H9 (cell line): Measurements from ENCODE around the gene NMRAL1. TPM values are rescaled to one million over a fixed set of nuclear protein-coding genes. Genes with fewer than 3 reads are reported as not detected.

Source experiments
- DNase-seq: peaks from one replicate; pipeline ENCODE4 v3.0.0-alpha.2; 2017
- H2AFZ ChIP-seq: one replicate; pipeline ENCODE4 v1.6.1; 2013; ENCODE audit warnings: mild to moderate bottlenecking, low read length, control low read depth, moderate library complexity
- H2AK5ac ChIP-seq: 2 replicates; pipeline ENCODE4 v1.6.1; 2013; ENCODE audit warnings: low read length, control low read depth, mixed read lengths; ENCODE audit not compliant: insufficient read length
- H2BK120ac ChIP-seq: one replicate; pipeline ENCODE4 v1.6.1; 2013; ENCODE audit warnings: low read depth, mild to moderate bottlenecking, low read length, control low read depth, inconsistent platforms; ENCODE audit not compliant: poor library complexity, severe bottlenecking
- H2BK12ac ChIP-seq: 2 replicates; pipeline ENCODE4 v1.6.1; 2013; ENCODE audit warnings: low read length, control low read depth, mixed read lengths, low read depth; ENCODE audit not compliant: insufficient read length
- H2BK15ac ChIP-seq: 2 replicates; pipeline ENCODE4 v1.6.1; 2013; ENCODE audit warnings: low read depth, low read length, control low read depth
- H2BK20ac ChIP-seq: one replicate; pipeline ENCODE4 v1.6.1; 2013; ENCODE audit warnings: low read depth, mild to moderate bottlenecking, low read length, control low read depth, inconsistent platforms; ENCODE audit not compliant: poor library complexity, severe bottlenecking
- H2BK5ac ChIP-seq: 2 replicates; pipeline ENCODE4 v1.6.1; 2013; ENCODE audit warnings: low read length, control low read depth, mixed read lengths; ENCODE audit not compliant: insufficient read length
- H3K14ac ChIP-seq: 2 replicates; pipeline ENCODE4 v1.6.1; 2013; ENCODE audit warnings: low read length, control low read depth; ENCODE audit not compliant: insufficient read depth
- H3K18ac ChIP-seq: 2 replicates; pipeline ENCODE4 v1.6.1; 2013; ENCODE audit warnings: low read depth, mild to moderate bottlenecking, mixed read lengths, low read length, control low read depth; ENCODE audit not compliant: insufficient read length
- H3K23ac ChIP-seq: 2 replicates; pipeline ENCODE4 v1.6.1; 2013; ENCODE audit warnings: low read length, control low read depth, mixed read lengths, low read depth; ENCODE audit not compliant: insufficient read length
- H3K23me2 ChIP-seq: 2 replicates; pipeline ENCODE4 v1.6.1; 2013; ENCODE audit warnings: low read depth, mild to moderate bottlenecking, mixed read lengths, low read length, control low read depth; ENCODE audit not compliant: insufficient read length, poor library complexity, severe bottlenecking
- H3K27ac ChIP-seq: 2 replicates; pipeline ENCODE4 v1.5.1; 2013; ENCODE audit warnings: low read length, control low read depth, mixed read lengths, low read depth; ENCODE audit not compliant: insufficient read length
- H3K27me3 ChIP-seq: 2 replicates; pipeline ENCODE4 v1.6.1; 2013; ENCODE audit warnings: low read length, control low read depth, inconsistent platforms; ENCODE audit not compliant: insufficient read depth
- H3K4ac ChIP-seq: 2 replicates; pipeline ENCODE4 v1.6.1; 2013; ENCODE audit warnings: low read depth, mild to moderate bottlenecking, control low read depth, inconsistent platforms, low read length, moderate library complexity
- H3K4me1 ChIP-seq: 2 replicates; pipeline ENCODE4 v1.6.1; 2013; ENCODE audit warnings: low read length, control low read depth, inconsistent platforms; ENCODE audit not compliant: insufficient read depth
- H3K4me2 ChIP-seq: 2 replicates; pipeline ENCODE4 v1.6.1; 2013; ENCODE audit warnings: low read length, control low read depth, mixed read lengths; ENCODE audit not compliant: insufficient read length, insufficient read depth
- H3K56ac ChIP-seq: 2 replicates; pipeline ENCODE4 v1.6.1; 2013; ENCODE audit warnings: low read depth, mild to moderate bottlenecking, mixed read lengths, low read length, control low read depth; ENCODE audit not compliant: insufficient read length
- H3K79me1 ChIP-seq: 2 replicates; pipeline ENCODE4 v1.6.1; 2013; ENCODE audit warnings: low read depth, mild to moderate bottlenecking, moderate library complexity, low read length, control low read depth, inconsistent platforms; ENCODE audit not compliant: insufficient read depth, poor library complexity, severe bottlenecking
- H3K79me2 ChIP-seq: 2 replicates; pipeline ENCODE4 v1.6.1; 2013; ENCODE audit warnings: low read length, control low read depth, inconsistent platforms; ENCODE audit not compliant: insufficient read depth
- H3K9ac ChIP-seq: 2 replicates; pipeline ENCODE4 v1.6.1; 2013; ENCODE audit warnings: low read length, control low read depth, mixed read lengths; ENCODE audit not compliant: insufficient read length; ENCODE audit errors: extremely low read depth
- H3K9me3 ChIP-seq: one replicate; pipeline ENCODE4 v1.6.1; 2013; ENCODE audit warnings: low read depth, low read length, inconsistent platforms; ENCODE audit not compliant: control insufficient read depth
- H3T11ph ChIP-seq: one replicate; pipeline ENCODE4 v1.6.1; 2013; ENCODE audit warnings: mild to moderate bottlenecking, low read length, control low read depth, inconsistent platforms
- H4K20me1 ChIP-seq: one replicate; pipeline ENCODE4 v1.6.1; 2013; ENCODE audit not compliant: control insufficient read depth, insufficient read length, insufficient read depth
- H4K5ac ChIP-seq: 2 replicates; pipeline ENCODE4 v1.6.1; 2013; ENCODE audit warnings: low read depth, mild to moderate bottlenecking, mixed read lengths, low read length, control low read depth; ENCODE audit not compliant: insufficient read length
- H4K8ac ChIP-seq: replicated peaks from 2 replicates; pipeline ENCODE4 v1.6.1; 2013; ENCODE audit warnings: low read length, control low read depth, mixed read lengths, low read depth; ENCODE audit not compliant: insufficient read length
- H4K91ac ChIP-seq: 2 replicates; pipeline ENCODE4 v1.6.1; 2013; ENCODE audit warnings: low read depth, mild to moderate bottlenecking, moderate library complexity, mixed read lengths, low read length, control low read depth; ENCODE audit not compliant: insufficient read length
- H3K27ac Mint-ChIP-seq, 3 experiments: 2 replicates in 2 of 3; 3 replicates in 1 of 3; pipeline ENCODE4 v1.8.0; 2020 to 2021; ENCODE audit warnings: mixed read lengths in 3 of 3, mild to moderate bottlenecking in 1 of 3, moderate library complexity in 1 of 3
- H3K27me3 Mint-ChIP-seq: 2 replicates; pipeline ENCODE4 v1.8.0; 2021; ENCODE audit warnings: low read depth, mild to moderate bottlenecking, moderate library complexity, mixed read lengths
- H3K36me3 Mint-ChIP-seq, 3 experiments: 2 replicates in 2 of 3; 3 replicates in 1 of 3; pipeline ENCODE4 v1.8.0; 2020 to 2021; ENCODE audit warnings: low read depth in 3 of 3, mixed read lengths in 3 of 3; ENCODE audit not compliant: insufficient read depth in 1 of 3
- H3K4me1 Mint-ChIP-seq, 2 experiments: 2 replicates each; pipeline ENCODE4 v1.8.0; 2020; ENCODE audit warnings: mixed read lengths in 2 of 2
- H3K4me3 Mint-ChIP-seq, 2 experiments: 2 replicates in 1 of 2; 3 replicates in 1 of 2; pipeline ENCODE4 v1.8.0; 2020 to 2021; ENCODE audit warnings: mild to moderate bottlenecking in 2 of 2, mixed read lengths in 2 of 2, moderate library complexity in 1 of 2
- H3K9me3 Mint-ChIP-seq, 2 experiments: 2 replicates in 1 of 2; 3 replicates in 1 of 2; pipeline ENCODE4 v1.8.0; 2020; ENCODE audit warnings: mild to moderate bottlenecking in 2 of 2, mixed read lengths in 2 of 2, moderate library complexity in 1 of 2
- WGBS: extraction: QIAGEN DNeasy Blood & Tissue Kit; methylation state at CpG from one replicate; pipeline ENCODE4 v1.1.7; 2013; ENCODE audit warnings: missing lambda C conversion rate, low lambda C conversion rate, mixed read lengths; ENCODE audit not compliant: insufficient read length; ENCODE audit errors: extremely low coverage; 5-methylcytosine and 5-hydroxymethylcytosine counted together
- total RNA-seq: library from RNA; stranded (reverse); gene quantifications from 2 replicates; pipeline ENCODE4 v1.2.1, GENCODE V29; 2021
- TF ChIP-seq, protein P1 (sequence below): fragments of 200-600 bp; sonication (generic); conservative IDR thresholded peaks from 3 replicates; pipeline ENCODE4 v1.8.0; 2021; ENCODE audit warnings: antibody characterized with exemption, mild to moderate bottlenecking

Gene NMRAL1
- total RNA-seq, 1 experiment from 2014 or later: 78.9 TPM

DNA sequence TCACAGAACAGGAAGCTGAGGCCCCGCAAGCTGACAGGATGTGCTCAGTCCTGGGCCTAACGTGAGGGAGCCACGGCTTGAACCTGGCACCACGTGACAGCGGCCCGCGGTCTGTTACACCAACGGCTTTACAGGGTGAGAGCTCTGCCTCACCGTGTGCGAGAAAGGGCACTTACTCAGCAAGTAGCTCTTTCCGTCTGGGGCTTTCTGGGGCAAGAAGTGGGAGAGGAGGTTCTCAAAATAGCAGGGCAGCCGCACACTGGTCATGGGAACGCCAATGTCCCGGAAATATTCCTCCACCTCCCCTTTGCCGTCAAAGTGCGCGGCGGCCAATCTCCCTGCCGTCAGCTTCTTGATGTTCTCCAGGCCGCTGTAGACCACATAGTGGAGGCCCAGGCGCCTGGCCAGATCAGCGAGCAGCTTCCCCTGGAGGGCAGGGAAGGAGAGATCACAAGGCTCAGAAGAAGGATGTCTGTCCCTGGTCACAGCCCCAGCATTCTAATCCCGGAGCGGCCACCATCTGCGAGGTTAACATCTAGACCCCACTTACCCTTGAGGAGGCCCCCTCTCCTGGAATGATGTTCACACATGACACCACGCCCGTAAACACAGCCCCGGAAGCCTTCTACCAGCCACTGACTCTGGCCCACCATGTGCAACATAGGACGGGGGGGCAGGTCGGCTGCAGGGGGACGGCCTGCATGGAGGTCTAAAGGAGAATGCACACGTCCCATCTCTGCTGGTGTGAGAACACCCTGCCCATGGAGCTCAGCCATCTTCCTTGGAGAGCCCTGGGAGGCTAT lies 8.2 kb downstream of the NMRAL1 start:
- no peaks in the 10 kb centered on the region for H3K4me1 ChIP-seq
- no peak overlapping the region for H3K4ac ChIP-seq
- no peak overlapping the region for H3K9ac ChIP-seq
- H3K79me1 ChIP-seq: no peaks in the 10 kb centered on the region
- H3K23me2 ChIP-seq: no peaks in the 10 kb centered on the region
- no peak overlapping the region for H4K8ac ChIP-seq
- H2AK5ac ChIP-seq: no peak overlapping the region
- no peak for DNase-seq
- H3K18ac ChIP-seq: no peak overlapping the region
- no peak overlapping the region for H4K91ac ChIP-seq
- Mint-ChIP-seq H3K36me3 (peaks cover 21 to 61% (median 56%) of the 10 kb centered on the region in 3 experiments; a peak in 6 of 7 replicates), H3K4me3 (no peak overlapping the region), H3K4me1 (peaks cover 6 to 14% of the 10 kb centered on the region in 2 experiments), H3K27ac (no peak overlapping the region), H3K9me3 (no peaks in the 10 kb centered on the region), H3K27me3 (no peaks in the 10 kb centered on the region)
- H3K27me3 ChIP-seq: no peaks in the 10 kb centered on the region
- H2BK12ac ChIP-seq: no peak overlapping the region
- H3K9me3 ChIP-seq: no peaks in the 10 kb centered on the region
- no CpG with 5 or more reads among the region's 32 CpGs for WGBS
- H4K20me1 ChIP-seq: no peaks in the 10 kb centered on the region
- no peak overlapping the region for H3K23ac ChIP-seq
- no peak overlapping the region for H2BK5ac ChIP-seq
- H2BK120ac ChIP-seq: no peak overlapping the region
- H2BK15ac ChIP-seq: no peak overlapping the region
- H3K27ac ChIP-seq: no peak overlapping the region
- H3K56ac ChIP-seq: no peak overlapping the region
- no peaks in the 10 kb centered on the region for H3K79me2 ChIP-seq
- TF ChIP-seq, protein P1, sequence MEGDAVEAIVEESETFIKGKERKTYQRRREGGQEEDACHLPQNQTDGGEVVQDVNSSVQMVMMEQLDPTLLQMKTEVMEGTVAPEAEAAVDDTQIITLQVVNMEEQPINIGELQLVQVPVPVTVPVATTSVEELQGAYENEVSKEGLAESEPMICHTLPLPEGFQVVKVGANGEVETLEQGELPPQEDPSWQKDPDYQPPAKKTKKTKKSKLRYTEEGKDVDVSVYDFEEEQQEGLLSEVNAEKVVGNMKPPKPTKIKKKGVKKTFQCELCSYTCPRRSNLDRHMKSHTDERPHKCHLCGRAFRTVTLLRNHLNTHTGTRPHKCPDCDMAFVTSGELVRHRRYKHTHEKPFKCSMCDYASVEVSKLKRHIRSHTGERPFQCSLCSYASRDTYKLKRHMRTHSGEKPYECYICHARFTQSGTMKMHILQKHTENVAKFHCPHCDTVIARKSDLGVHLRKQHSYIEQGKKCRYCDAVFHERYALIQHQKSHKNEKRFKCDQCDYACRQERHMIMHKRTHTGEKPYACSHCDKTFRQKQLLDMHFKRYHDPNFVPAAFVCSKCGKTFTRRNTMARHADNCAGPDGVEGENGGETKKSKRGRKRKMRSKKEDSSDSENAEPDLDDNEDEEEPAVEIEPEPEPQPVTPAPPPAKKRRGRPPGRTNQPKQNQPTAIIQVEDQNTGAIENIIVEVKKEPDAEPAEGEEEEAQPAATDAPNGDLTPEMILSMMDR: no peak
- H3K14ac ChIP-seq: no peak overlapping the region
- no peak overlapping the region for H3T11ph ChIP-seq
- H2AFZ ChIP-seq: no peak overlapping the region
- no peak overlapping the region for H3K4me2 ChIP-seq
- H2BK20ac ChIP-seq: no peak overlapping the region
- H4K5ac ChIP-seq: no peak overlapping the region
